Measurements from ENCODE around the gene CRHR2.
"Not testable (repeated sequence)": the region's sequence is repeated elsewhere in the genome, so short reads cannot be mapped to it uniquely, and the experiment has no call there.

Gene CRHR2

DNA sequence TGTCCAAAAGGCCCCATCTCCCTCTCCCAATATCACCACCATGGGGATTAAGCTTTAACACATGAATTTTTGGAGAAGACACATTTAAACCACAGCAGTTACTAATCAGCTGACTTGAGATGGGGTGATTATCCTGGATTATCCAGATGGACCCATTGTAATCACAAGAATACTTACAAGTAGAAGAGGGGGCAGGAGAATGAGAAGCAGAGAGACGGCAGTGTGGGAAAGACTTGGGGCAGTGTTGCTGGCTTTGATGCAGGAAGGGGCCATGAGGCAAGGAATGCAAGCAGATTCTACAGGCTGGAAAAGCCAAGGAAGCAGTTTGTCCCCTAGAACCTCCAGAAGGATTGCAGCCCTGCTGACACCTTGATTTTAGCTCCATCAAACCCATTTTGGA, 39.0 kb upstream of the CRHR2 start:
- H3K27ac ChIP-seq (ENCODE audit: low read depth, low read length): no peak overlapping the region
- H3K27me3 ChIP-seq (ENCODE audit: control insufficient read depth in 1 of 2, insufficient read depth in 2 of 2, low read length in 2 of 2): no peaks in the 10 kb centered on the region
- H3K9me3 ChIP-seq (ENCODE audit: low read length): no peaks in the 10 kb centered on the region
- no peaks in the 10 kb centered on the region for H3K36me3 ChIP-seq (ENCODE audit: insufficient read depth, low read length)
- H3K9ac ChIP-seq (ENCODE audit: low read length): no peak overlapping the region
- H3K4me1 ChIP-seq (ENCODE audit: insufficient read depth, low read length): no peaks in the 10 kb centered on the region
- H3K4me3 ChIP-seq (ENCODE audit: low read depth in 1 of 2, low read length in 2 of 2): no peak overlapping the region

DNA sequence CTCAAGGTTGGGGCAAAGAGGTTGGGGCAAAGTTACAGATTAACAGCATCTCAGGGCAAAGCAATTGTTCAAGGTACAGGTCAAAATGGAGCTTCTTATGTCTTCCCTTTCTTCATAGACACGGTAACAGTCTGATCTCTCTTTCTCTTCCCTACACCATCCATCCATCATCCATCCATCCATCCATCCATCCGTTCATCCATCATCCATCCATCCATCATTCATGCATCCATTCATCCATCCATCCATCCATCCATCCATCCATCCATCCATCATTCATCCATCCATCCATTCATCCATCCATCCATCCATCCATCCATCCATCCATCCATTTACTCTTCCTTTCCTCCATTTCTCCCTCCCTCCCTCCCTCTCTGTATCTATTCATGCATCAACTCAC, 37.2 kb upstream of the CRHR2 start:
- not testable (repeated sequence) for H3K27ac ChIP-seq (ENCODE audit: low read depth, low read length); H3K9ac ChIP-seq (ENCODE audit: low read length); H3K27me3 ChIP-seq (ENCODE audit: control insufficient read depth in 1 of 2, insufficient read depth in 2 of 2, low read length in 2 of 2); H3K36me3 ChIP-seq (ENCODE audit: insufficient read depth, low read length); H3K9me3 ChIP-seq (ENCODE audit: low read length); H3K4me1 ChIP-seq (ENCODE audit: insufficient read depth, low read length); H3K4me3 ChIP-seq (ENCODE audit: low read depth in 1 of 2, low read length in 2 of 2)

DNA sequence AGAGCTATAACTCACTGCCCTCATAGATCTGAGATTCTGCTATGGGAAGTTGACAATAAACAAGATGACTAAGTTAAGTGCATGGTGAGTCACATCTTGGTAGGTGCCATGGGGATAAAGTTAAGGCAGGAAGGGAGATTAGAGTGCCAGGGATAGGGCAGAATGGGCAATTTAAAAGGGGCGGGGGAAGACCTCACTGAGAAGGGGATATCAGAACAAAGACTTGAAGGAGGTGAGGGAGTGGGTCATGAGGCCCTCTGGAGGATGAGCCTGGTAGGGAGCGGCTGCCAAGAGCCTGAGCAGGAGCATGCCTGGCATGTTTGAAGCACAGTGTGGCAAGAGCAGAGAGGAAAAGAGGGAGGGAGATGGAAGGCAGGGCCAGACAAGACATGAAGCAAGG, 34.9 kb upstream of the CRHR2 start:
- no peak overlapping the region for H3K4me3 ChIP-seq (ENCODE audit: low read depth in 1 of 2, low read length in 2 of 2)
- H3K9me3 ChIP-seq (ENCODE audit: low read length): no peaks in the 10 kb centered on the region
- H3K4me1 ChIP-seq (ENCODE audit: insufficient read depth, low read length): peaks cover 4% of the 10 kb centered on the region
- no peaks in the 10 kb centered on the region for H3K27me3 ChIP-seq (ENCODE audit: control insufficient read depth in 1 of 2, insufficient read depth in 2 of 2, low read length in 2 of 2)
- no peak overlapping the region for H3K27ac ChIP-seq (ENCODE audit: low read depth, low read length)
- H3K9ac ChIP-seq (ENCODE audit: low read length): no peak overlapping the region
- no peaks in the 10 kb centered on the region for H3K36me3 ChIP-seq (ENCODE audit: insufficient read depth, low read length)

DNA sequence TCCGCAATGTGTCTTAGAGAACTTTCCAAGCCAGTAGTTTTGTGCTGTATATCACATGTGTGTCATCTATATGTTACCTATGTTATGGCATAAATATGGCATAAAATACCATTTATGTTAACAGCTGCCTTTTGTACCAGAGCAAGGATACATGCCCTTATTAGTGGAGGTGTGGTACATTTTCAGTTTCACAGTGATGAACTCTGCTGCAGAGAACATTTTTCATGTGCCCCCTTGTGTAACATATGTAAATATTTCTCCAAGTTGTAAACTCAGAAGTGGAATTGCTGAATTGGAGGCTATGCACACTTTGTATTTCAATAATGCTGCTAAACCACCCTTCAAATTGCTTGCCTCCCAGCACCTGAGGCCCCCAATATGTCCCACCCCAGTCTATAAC, 31.9 kb upstream of the CRHR2 start:
- Histone ChIP-seq H3K36me3 (ENCODE audit: insufficient read depth, low read length) (no peaks in the 10 kb centered on the region), H3K4me3 (ENCODE audit: low read depth in 1 of 2, low read length in 2 of 2) (no peak overlapping the region), H3K4me1 (ENCODE audit: insufficient read depth, low read length) (peaks cover 4% of the 10 kb centered on the region), H3K9me3 (ENCODE audit: low read length) (no peaks in the 10 kb centered on the region), H3K27ac (ENCODE audit: low read depth, low read length) (no peak overlapping the region), H3K27me3 (ENCODE audit: control insufficient read depth in 1 of 2, insufficient read depth in 2 of 2, low read length in 2 of 2) (no peaks in the 10 kb centered on the region), H3K9ac (ENCODE audit: low read length) (no peak overlapping the region)

DNA sequence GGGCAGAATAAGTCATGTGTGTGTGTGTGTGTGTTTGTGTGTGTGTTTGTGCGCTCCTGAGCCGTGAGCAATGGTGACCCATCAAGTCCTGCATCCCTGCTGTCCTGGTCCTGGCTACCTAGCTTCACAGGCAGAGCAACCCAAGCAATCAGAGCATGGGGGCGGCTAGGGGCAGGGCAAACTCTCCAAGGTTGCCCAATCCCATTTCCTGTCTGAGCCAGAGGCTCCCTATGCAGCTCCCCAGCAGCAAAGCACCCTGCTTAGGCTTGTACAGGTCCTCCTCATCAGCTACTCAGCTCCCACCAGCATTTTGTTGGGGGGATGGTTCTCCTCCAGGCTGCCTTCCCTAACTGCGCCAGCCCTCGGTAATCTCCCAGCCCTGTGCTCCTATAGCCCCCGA, 31.1 kb upstream of the CRHR2 start:
- no peaks in the 10 kb centered on the region for H3K9me3 ChIP-seq (ENCODE audit: low read length)
- H3K4me3 ChIP-seq (ENCODE audit: low read depth in 1 of 2, low read length in 2 of 2): no peak overlapping the region
- no peak overlapping the region for H3K27ac ChIP-seq (ENCODE audit: low read depth, low read length)
- H3K36me3 ChIP-seq (ENCODE audit: insufficient read depth, low read length): no peaks in the 10 kb centered on the region
- H3K9ac ChIP-seq (ENCODE audit: low read length): no peak overlapping the region
- H3K27me3 ChIP-seq (ENCODE audit: control insufficient read depth in 1 of 2, insufficient read depth in 2 of 2, low read length in 2 of 2): no peaks in the 10 kb centered on the region
- H3K4me1 ChIP-seq (ENCODE audit: insufficient read depth, low read length): peaks cover 4% of the 10 kb centered on the region

DNA sequence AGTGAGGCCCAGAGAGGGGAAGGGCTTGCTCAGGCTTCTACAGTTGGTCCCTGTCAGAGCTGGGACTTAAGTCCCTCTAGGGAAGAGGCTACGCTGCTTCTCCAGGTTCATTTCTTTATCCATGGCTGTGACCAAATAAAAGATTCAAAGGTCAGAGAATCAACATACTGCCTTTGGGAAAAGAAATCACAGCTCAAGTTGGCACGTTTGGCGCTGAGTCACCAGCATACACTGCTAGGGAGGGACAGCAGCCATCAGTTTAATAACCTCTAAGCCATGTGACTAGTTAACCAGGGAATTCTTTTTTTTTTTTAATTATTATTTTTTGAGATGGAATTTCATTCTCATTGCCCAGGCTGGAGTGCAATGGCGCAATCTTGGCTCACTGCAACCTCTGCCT, 28.4 kb upstream of the CRHR2 start:
- H3K9me3 ChIP-seq (ENCODE audit: low read length): no peaks in the 10 kb centered on the region
- H3K27ac ChIP-seq (ENCODE audit: low read depth, low read length): no peak overlapping the region
- H3K4me3 ChIP-seq (ENCODE audit: low read depth in 1 of 2, low read length in 2 of 2): no peak overlapping the region
- no peaks in the 10 kb centered on the region for H3K27me3 ChIP-seq (ENCODE audit: control insufficient read depth in 1 of 2, insufficient read depth in 2 of 2, low read length in 2 of 2)
- no peaks in the 10 kb centered on the region for H3K4me1 ChIP-seq (ENCODE audit: insufficient read depth, low read length)
- no peak overlapping the region for H3K9ac ChIP-seq (ENCODE audit: low read length)
- no peaks in the 10 kb centered on the region for H3K36me3 ChIP-seq (ENCODE audit: insufficient read depth, low read length)

DNA sequence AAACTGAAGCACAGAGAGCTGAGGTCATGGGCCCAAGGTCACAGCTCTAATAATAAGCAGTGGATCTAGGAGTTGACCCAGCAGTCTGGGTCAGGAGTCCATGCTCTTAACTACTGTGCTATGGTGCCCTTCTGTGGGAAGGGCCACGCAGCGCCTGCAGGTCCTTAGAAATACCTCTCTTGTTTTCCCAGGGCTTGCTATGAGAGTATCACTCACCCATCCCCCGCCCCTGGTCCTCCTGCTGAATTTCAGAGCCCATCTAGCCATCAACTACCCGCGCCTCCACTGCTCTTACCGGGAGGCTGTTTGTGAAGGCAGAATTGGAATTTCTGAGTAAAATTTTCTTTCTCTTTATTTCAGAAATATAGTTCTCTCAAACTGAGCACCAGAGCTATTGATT, 27.3 kb upstream of the CRHR2 start:
- no peak overlapping the region for H3K27ac ChIP-seq (ENCODE audit: low read depth, low read length)

DNA sequence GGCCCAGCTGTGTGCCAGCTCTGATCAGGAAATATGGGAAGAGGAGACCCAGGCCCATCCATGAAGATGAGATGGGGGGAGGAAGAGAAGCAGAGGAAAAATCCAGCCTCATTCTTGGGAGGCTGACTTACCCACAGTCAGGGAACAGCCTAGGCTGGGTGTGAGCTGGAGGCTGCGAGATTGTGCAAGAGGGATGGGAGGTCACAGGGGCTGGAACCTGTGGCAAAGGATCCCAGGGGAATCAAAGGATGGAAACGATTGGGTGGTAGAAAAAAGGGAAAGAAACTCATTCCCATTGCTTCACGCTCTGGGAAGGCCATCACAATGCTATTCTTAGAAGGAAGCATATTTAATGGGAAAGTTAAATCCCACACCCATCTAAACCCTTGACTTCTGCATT, 26.7 kb upstream of the CRHR2 start:
- Histone ChIP-seq H3K27me3 (ENCODE audit: control insufficient read depth in 1 of 2, insufficient read depth in 2 of 2, low read length in 2 of 2) (no peaks in the 10 kb centered on the region), H3K27ac (ENCODE audit: low read depth, low read length) (no peak overlapping the region), H3K4me1 (ENCODE audit: insufficient read depth, low read length) (no peaks in the 10 kb centered on the region), H3K9ac (ENCODE audit: low read length) (no peak overlapping the region), H3K9me3 (ENCODE audit: low read length) (no peaks in the 10 kb centered on the region), H3K36me3 (ENCODE audit: insufficient read depth, low read length) (no peaks in the 10 kb centered on the region), H3K4me3 (ENCODE audit: low read depth in 1 of 2, low read length in 2 of 2) (no peak overlapping the region)

More for the DNA sequence above, 27.3 kb upstream of the CRHR2 start:
- no peaks in the 10 kb centered on the region for H3K36me3 ChIP-seq (ENCODE audit: insufficient read depth, low read length)
- H3K9ac ChIP-seq (ENCODE audit: low read length): no peak overlapping the region
- no peak overlapping the region for H3K4me3 ChIP-seq (ENCODE audit: low read depth in 1 of 2, low read length in 2 of 2)
- no peaks in the 10 kb centered on the region for H3K4me1 ChIP-seq (ENCODE audit: insufficient read depth, low read length)
- H3K9me3 ChIP-seq (ENCODE audit: low read length): no peaks in the 10 kb centered on the region
- H3K27me3 ChIP-seq (ENCODE audit: control insufficient read depth in 1 of 2, insufficient read depth in 2 of 2, low read length in 2 of 2): no peaks in the 10 kb centered on the region

DNA sequence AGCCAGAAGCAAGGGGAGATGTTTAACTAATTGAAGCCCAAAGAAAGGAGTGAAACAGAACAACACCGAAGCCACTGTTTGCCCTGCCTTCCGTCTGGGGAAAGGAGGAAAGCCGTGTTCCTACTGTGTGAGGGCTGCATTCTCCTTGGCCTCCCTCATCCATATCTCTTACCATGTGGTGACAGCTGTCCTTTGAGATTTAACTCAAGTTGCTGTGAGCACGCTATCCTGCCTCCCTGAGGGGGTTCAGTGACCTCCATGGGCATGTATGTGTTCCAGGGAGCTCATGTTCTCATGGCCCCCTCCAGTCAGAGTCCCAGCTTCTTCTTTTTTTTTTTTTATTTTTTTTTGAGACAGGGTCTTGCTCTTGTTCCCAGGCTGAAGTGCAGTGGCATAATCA, 26.2 kb upstream of the CRHR2 start:
- no peak overlapping the region for H3K9ac ChIP-seq (ENCODE audit: low read length)
- no peaks in the 10 kb centered on the region for H3K27me3 ChIP-seq (ENCODE audit: control insufficient read depth in 1 of 2, insufficient read depth in 2 of 2, low read length in 2 of 2)
- no peak overlapping the region for H3K27ac ChIP-seq (ENCODE audit: low read depth, low read length)
- H3K36me3 ChIP-seq (ENCODE audit: insufficient read depth, low read length): no peaks in the 10 kb centered on the region
- no peaks in the 10 kb centered on the region for H3K9me3 ChIP-seq (ENCODE audit: low read length)
- no peaks in the 10 kb centered on the region for H3K4me1 ChIP-seq (ENCODE audit: insufficient read depth, low read length)
- no peak overlapping the region for H3K4me3 ChIP-seq (ENCODE audit: low read depth in 1 of 2, low read length in 2 of 2)

DNA sequence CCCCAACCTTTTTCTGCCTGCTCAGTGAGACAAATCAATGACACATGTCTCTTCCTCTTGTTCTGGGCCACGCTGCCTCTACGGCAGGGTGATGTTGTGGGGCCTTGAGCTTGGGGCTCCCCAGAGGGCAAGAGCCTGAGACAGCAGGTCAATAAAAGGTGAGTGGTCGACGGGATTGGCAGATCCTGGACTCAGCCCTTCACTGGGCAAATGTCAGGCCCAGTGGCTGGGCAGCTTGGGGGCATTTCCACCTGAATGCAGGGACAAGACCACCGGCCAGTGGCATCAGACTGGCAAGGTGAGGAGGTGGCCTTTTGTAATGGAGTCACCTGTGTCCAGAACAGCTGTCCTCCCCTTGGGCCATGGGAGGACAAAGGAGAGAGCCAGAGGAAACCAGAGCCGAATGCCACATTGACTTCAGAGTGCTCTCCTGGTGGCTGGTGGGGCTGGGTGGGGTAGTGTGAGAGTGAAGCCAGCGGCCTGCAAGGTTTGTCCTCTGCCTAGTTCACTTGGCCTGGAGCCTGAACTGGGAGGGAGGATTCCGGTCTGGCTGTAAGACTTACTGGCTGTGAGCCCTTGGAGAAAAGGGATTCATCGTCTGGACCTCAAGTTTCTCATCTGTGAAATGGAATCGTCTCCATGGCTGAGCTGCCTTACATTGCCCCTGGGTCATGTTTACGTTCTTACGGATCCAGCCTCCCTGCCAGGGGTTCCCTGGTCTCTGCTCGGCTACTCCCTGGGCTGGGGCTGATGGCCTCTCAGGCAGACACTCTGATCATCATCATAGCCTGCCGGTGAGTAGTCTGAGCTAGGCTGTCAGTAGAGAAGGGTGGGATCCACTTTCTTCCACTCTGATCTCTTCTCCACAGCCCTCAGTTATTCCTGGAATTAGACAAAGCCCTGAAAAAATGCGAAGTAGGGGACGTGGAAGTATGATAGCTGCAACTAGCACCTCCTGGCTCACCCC, 25.4 kb upstream of the CRHR2 start:
- Histone ChIP-seq H3K27ac (ENCODE audit: low read depth, low read length) (no peak overlapping the region), H3K4me1 (ENCODE audit: insufficient read depth, low read length) (no peaks in the 10 kb centered on the region), H3K9me3 (ENCODE audit: low read length) (no peaks in the 10 kb centered on the region), H3K27me3 (ENCODE audit: control insufficient read depth in 1 of 2, insufficient read depth in 2 of 2, low read length in 2 of 2) (no peaks in the 10 kb centered on the region), H3K36me3 (ENCODE audit: insufficient read depth, low read length) (no peaks in the 10 kb centered on the region), H3K4me3 (ENCODE audit: low read depth in 1 of 2, low read length in 2 of 2) (no peak overlapping the region), H3K9ac (ENCODE audit: low read length) (no peak overlapping the region)

DNA sequence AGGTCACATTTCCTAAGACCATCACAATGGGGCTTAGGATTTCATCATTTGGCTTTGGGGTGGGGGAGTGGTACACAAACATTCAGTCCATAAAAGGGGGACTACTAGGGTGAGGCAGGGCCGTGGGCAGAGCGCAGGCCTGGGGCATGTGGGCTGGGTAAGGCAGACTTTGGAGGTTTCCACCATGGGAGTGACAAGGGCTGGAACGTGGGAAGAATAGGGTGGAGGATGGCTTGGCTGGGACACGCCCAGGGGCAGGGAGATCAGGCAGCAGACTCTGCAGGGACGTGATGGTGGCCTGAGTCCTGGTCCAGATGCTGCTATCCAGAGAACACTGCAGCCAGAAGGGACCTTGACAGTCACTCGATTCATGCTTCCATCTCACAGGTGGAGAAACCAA, 24.7 kb upstream of the CRHR2 start:
- no peak overlapping the region for H3K9ac ChIP-seq (ENCODE audit: low read length)
- H3K27ac ChIP-seq (ENCODE audit: low read depth, low read length): no peak overlapping the region
- no peaks in the 10 kb centered on the region for H3K9me3 ChIP-seq (ENCODE audit: low read length)
- H3K4me1 ChIP-seq (ENCODE audit: insufficient read depth, low read length): no peaks in the 10 kb centered on the region
- H3K36me3 ChIP-seq (ENCODE audit: insufficient read depth, low read length): no peaks in the 10 kb centered on the region
- H3K4me3 ChIP-seq (ENCODE audit: low read depth in 1 of 2, low read length in 2 of 2): no peak overlapping the region
- H3K27me3 ChIP-seq (ENCODE audit: control insufficient read depth in 1 of 2, insufficient read depth in 2 of 2, low read length in 2 of 2): no peaks in the 10 kb centered on the region

DNA sequence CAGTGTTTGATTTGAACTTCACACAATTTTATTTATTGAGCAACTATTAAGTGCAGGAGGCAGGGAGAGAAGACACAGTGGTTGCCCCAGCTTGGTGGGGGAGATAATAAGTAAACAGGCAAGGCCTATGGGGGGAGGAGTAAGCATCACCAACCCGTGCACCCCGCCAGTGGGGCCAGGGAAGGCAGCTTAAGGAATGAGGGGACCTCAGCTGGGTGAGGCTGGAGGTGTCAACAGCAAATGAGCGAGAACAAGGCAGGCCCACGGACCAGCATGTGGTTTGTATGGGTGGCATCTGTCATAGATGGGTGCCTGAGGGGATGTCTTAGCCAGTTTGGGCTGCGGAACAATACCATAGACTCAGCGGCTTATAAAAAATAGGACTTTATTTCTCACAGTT, 24.1 kb upstream of the CRHR2 start:
- Histone ChIP-seq H3K9me3 (ENCODE audit: low read length) (no peaks in the 10 kb centered on the region), H3K4me3 (ENCODE audit: low read depth in 1 of 2, low read length in 2 of 2) (no peak overlapping the region), H3K27me3 (ENCODE audit: control insufficient read depth in 1 of 2, insufficient read depth in 2 of 2, low read length in 2 of 2) (no peaks in the 10 kb centered on the region), H3K36me3 (ENCODE audit: insufficient read depth, low read length) (no peaks in the 10 kb centered on the region), H3K9ac (ENCODE audit: low read length) (no peak overlapping the region), H3K4me1 (ENCODE audit: insufficient read depth, low read length) (no peaks in the 10 kb centered on the region), H3K27ac (ENCODE audit: low read depth, low read length) (no peak overlapping the region)
